Measurements from ENCODE around the gene CRISPLD2.

Gene CRISPLD2

DNA sequence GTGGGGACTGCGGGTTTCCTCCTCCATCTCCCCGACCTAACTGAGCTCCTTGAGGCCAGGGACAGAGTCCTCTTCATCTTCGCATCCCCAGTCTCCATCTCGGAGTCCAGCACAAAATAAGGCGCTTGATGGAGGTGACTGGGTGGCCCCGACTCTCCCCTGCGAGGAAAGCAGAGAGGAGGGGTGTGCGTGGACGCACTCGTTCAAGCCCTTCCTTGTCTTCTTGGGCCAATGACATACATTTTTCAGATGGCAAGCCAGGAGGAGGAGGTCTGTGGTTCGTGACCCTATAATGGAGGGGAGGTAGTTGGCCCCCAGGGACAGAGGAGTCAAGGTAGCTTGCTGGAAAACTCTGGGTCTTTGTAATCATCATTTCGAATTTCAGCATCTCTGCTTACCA lies 17.2 kb downstream of the CRISPLD2 start:
- FAIRE-seq (no peak), DNase-seq (ENCODE audit: insufficient read length, low spot score) (no peak)

DNA sequence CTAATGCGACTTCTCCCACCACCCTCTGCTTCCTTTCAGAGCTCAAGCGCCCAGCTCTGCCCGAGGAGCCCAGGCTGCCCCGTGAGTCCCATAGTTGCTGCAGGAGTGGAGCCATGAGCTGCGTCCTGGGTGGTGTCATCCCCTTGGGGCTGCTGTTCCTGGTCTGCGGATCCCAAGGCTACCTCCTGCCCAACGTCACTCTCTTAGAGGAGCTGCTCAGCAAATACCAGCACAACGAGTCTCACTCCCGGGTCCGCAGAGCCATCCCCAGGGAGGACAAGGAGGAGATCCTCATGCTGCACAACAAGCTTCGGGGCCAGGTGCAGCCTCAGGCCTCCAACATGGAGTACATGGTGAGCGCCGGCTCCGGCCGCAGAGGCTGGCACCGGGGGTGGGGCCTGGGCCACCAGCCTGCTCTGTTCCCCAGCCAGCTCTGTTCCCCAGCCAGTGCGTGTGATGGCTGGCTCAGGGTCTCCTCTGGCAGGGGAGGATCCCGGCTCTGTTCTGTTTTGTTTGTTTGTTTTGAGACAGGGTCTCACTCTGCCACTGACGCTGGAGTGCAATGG lies 18.7 kb downstream of the CRISPLD2 start:
- FAIRE-seq: no peak

DNA sequence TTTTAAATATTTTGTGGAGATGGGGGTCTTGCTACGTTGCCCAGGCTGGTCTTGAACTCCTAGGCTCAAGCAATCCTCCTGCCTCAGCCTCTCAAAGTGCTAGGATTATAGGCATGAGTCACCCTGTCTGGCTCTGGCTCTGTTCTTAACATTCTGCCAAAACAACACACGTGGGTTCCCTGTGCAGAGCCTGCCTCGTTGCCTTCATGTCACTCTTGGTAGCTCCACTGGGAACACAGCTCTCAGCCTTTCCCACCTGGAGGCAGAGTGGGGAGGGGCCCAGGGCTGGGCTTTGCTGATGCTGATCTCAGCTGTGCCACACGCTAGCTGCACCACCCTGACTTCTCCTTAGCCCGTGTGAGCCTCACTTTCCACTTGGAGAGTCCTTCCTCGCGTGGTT lies 19.3 kb downstream of the CRISPLD2 start:
- peak; percentile 13 for FAIRE-seq
- no peak for DNase-seq (ENCODE audit: insufficient read length, low spot score)

More for the DNA sequence above, 18.7 kb downstream of the CRISPLD2 start:
- no peak for DNase-seq (ENCODE audit: insufficient read length, low spot score)

DNA sequence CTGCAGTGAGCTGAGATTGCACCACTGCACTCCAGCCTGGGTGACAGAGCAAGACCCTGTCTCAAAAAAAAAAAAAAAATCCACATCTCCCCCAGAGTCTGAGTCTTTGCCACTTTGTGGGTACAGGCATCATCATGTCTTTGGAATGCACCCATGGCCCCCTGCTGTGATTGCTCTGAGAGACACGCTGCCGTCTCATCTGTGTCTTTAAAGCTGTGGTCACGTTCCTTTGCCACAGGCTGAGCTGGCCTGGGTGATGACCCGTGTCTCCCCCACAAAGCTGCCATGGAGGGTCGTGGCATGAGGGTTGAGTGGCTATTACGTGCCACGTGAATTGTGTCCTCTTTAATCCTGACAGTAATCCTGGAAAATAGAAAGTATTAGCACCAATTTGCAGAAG lies 20.2 kb downstream of the CRISPLD2 start:
- peak; percentile 84 for DNase-seq (ENCODE audit: insufficient read length, low spot score)
- FAIRE-seq: peak; percentile 97

DNA sequence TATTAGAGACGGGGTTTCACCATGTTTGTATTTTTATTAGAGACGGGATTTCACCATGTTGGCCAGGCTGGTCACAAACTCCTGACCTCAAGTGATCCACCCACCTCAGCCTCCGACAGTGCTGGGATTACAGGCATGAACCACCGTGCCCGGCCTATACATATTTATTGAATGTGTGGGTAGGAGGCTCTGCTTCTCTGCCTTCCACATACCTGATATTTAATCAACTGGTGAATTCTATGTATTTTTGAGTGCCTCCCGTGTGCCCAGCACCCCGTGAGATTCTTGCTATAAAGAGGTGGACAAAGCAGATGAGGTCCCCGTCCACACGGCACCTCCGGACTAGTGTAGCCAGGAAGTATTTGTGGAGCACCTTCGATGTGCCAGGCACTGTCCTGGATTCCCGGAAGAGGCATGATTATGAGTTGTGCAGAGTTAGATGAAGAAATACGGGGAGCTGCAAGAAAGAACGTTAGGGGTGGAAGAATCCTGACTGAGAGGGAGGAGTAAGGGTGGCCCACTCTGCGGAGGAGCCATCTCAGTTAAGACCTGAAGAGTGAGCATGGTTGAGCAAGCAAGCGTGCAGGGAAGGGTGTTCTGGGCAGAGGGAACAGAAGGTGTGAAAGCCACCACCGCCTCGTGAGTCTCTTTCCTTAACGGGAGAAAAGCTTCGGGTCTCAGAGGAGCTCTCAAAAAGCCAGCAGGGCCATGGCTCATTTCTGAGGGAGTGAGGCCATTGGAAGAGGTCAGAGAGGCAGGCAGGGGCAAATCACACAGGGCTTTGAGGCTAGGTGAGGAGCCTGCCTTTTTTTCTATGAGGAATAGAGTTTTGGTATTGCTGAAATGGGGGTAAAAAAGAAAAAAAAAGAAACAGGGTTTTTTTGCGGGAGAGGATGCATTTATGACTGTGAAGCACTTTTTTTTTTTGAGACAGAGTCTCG lies 21.2 kb downstream of the CRISPLD2 start:
- DNase-seq (ENCODE audit: insufficient read length, low spot score): no peak
- no peak for FAIRE-seq

DNA sequence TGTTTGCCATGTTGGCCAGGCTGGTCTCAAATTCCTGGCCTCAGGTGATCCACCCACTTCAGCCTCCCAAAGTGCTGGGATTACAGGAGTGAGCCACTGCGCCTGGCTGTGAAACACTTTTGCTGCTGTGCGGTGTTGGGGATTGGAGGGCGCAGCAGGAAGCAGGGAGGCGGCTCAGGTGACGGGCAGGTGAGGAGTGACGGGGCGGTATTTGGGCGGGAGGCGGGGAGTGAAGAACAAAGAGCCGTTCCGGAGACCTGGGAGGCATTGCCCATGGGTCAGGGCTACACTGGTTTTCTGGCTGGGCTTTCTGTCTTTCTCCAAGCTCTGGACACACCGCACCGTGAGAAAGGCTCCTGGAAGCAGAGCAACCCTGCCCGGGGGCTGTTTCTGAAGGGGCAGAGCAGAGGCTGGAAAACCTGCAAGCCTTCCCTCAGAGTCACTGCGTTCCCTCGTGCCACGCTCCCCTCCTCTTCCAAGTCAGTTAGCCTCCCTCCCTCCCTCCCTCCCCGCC lies 22.1 kb downstream of the CRISPLD2 start:
- no peak for FAIRE-seq

DNA sequence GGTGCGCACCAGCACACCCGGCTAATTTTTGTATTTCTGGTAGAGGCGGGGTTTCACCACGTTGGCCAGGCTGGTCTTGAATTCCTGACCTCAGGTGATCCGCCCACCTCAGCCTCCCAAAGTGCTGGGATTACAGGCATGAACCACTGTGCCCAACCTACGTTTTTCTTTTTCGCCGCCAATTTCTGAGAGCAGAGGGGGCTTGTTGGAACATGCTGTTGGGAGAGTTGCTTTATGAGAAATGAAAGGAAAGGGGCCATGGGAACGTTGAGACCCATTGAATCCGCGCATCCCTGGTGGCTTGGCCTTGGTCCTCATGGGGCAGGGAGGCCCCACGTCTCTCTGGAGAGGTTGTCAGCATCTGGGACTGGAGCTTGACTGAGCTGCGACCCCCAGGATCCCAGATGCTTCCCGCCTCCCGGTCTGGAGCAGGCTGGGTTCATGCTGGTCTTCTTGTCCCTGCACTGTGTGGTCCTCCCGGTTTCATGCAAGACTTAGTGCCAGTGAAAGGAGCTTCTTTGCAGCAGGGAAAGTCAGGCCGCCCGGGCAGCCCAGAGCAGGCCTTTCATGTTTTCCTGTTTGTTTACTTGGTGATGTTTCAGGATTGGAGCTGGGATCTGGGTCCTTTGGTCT lies 22.8 kb downstream of the CRISPLD2 start:
- DNase-seq (ENCODE audit: insufficient read length, low spot score) (no peak), FAIRE-seq (no peak)

More for the DNA sequence above, 22.1 kb downstream of the CRISPLD2 start:
- DNase-seq (ENCODE audit: insufficient read length, low spot score): no peak

DNA sequence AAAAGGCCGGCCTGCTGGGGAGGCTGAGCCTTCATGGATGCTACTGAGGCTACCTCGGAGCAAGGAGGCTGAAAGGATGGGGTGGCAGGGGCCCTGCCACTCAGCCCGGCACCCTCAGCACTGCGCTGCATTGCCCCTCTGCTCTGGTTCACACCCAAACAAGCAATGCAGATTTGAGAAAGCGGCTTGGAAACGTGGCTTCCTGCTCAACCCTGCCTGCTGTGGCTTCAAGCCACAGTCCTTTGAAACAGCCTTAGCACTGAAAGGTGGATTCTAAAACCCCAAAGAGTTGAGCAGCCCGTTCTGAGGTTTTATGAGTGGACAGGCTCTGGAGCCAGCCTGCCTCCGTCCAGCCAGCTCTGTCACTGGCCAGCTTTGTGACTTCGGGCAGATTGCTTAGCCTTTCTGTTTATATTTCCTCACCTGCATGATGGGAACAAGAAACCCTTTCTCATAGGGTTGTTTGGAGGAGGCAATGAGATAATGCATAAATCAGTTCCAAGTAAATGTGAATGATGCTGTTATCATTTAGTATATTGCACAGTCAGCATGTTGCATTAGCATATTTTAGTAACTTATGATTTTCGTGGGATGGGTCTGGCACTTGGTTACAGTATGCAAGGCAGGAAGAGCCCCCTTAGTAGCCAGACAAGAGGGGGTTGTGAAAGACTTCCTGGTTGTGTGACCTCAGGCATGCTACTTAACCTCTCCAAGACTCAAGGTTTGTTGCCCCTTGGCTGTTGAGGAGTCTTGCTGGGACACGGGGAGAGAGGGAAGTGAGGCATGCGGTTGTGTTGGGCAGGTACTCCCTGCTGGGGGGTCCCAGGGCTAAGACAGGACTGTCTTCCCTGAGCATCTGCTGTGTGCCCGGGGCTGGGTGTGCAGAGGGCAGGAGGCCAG lies 23.6 kb downstream of the CRISPLD2 start:
- FAIRE-seq: no peak
- DNase-seq (ENCODE audit: insufficient read length, low spot score): no peak

DNA sequence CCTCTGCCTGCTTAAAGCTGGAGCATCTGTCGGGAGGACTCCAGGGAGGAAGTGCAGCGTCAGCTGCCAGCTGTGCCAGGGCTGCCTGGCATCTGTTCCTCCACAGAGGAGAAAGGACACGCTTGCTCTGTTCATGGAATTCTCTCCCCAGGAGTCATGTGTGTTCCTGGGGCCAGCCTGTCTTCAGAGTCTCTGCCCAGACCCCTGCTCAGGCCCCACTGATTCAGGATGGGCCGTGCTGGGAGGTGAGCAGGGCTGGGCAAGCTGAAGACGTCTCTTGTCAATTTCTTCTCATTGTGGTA lies 24.2 kb downstream of the CRISPLD2 start:
- DNase-seq (ENCODE audit: insufficient read length, low spot score) (no peak), FAIRE-seq (no peak)

DNA sequence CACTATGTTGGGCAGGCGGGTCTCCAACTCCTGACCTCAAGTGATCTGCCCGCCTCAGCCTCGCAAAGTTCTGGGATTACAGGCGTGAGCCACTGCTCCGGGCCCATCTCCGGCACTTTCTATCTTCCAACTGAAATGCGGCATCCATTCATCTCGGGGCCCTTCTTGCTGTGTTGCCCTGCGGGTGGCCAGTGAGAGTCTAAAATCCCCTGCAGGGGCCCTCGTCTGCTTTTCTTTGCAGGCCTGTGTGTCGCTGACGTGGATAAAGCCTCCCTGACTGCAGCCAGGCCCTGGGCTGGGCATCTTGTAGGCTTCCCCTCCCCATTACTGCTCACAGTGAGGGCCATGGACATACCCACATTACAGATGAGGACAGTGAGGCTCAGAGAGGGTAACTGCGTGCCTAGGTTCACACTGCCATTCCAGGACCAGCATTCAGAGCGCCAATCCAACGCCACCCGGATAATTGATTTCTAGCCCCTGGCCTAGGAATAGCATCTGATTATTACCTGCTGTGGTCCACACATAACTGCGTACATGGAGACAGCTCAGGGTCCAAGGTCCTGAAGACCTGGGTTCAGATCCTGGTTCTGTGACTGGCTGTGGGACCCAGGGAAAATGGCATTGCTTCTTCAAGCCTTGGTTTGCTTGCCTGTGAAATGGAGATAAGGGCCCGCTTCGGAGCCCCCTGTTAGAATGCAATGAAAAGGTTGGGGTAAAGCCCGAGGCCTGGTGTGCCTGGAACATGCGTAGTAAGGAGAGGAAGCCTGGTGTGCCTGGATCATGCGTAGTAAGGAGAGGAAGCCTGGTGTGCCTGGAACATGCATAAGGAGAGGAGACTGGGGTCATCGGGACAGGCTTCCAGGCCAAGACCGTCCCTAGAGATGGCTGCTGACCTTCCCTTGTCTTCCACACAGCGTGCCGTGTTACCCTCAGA lies 25.0 kb downstream of the CRISPLD2 start:
- no peak for DNase-seq (ENCODE audit: insufficient read length, low spot score)
- no peak for FAIRE-seq

DNA sequence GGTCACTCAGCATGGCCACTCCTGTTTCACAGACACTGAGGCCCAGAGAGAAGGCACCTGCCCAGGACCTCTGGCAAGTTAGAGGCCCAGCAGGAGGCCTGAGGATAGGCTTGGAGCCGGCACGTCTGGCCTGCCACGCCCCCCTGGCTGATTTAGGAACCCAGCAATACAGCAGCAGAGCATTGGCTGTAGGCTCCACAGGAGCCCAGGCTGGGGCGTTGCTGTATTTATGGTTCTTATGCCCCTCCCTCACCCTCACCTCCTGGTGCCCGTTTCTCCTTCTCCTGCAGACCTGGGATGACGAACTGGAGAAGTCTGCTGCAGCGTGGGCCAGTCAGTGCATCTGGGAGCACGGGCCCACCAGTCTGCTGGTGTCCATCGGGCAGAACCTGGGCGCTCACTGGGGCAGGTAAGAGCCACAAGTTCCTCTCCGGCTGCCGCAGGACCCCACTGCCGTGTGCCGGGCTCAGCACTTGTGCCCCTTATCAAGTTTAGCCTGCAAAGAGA lies 25.8 kb downstream of the CRISPLD2 start:
- no peak for DNase-seq (ENCODE audit: insufficient read length, low spot score)

DNA sequence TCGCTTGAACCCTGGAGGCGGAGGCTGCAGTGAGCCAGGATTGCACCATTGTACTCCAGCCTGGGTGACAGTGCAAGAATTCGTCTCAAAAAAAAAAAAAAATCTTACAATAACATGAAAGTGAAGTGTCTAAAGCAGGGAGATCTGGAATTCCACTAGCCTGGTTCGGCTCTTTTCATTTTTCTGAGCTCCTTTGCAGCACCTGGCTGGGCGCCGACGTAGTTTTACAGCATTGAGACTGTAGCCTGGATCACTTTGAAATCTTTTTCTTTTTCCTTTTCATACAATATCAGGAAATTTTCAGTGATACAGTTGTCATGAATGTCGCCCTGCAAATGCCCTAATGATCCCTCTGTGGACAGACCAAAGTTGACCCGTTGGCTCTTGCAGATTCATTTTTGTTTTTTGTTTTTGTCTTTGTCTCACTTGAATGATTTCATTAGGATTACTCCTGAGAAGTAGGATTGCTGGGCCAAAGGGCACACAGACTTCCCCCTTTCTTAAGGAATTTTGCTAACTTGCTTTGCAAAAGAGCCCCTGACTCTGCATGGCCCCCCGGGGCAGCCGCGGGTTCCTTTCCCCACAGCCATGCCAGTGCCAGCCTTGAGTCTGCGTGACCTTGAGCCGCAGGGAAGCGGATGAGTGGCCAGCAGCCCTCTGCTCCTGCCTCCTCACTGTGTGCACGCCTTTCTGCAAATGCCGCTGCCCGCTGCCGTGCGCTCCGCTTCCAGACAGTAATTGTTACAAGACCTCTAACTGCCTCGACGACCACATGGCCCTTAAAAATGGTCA lies 28.0 kb downstream of the CRISPLD2 start:
- FAIRE-seq (no peak), DNase-seq (ENCODE audit: insufficient read length, low spot score) (no peak)

More for the DNA sequence above, 25.8 kb downstream of the CRISPLD2 start:
- no peak for FAIRE-seq

DNA sequence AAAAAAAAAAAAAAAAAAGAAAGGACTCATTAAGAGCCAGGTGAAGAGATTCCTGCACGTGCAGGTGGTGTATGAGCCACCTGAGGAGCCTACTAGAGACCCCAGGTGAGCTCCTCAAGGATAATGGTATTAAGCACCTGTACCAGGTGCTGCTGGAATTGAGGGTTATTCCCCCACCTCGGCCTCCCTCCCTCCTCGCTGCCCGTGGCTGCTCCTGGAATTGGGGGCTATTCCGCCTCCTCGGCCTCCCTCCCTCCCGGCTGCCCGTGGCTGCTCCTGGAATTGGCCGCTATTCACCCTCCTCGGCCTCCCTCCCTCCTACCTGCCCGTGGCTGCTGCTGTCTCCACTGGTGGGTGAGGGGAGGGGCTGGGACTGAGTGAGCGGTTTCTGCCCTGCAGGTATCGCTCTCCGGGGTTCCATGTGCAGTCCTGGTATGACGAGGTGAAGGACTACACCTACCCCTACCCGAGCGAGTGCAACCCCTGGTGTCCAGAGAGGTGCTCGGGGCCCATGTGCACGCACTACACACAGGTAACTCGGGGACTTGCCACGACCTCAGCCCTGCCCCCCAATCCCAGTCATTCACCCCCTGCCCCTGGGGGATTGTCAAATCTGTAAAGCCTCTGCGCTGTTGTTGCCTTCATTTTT lies 29.3 kb downstream of the CRISPLD2 start:
- DNase-seq (ENCODE audit: insufficient read length, low spot score) (no peak), FAIRE-seq (no peak)

DNA sequence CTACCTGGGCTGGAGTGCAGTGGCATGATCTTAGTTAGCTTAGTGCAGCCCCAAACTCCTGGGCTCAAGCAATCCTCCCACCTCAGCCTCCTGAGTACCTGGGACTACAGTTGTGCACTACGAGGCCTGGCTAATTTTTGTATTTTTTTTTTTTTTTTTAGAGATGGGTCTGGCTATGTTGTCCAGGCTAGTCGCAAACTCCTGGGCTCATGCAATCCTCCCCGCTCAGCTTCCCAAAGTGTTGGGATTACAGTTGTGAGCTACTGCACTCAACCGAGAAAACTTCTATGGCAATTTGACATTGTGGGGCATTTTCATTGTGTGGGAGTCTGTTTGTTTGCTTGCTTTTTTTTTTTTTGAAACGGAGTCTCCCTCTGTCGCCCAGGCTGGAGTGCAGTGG lies 30.0 kb downstream of the CRISPLD2 start:
- DNase-seq (ENCODE audit: insufficient read length, low spot score) (no peak), FAIRE-seq (no peak)

DNA sequence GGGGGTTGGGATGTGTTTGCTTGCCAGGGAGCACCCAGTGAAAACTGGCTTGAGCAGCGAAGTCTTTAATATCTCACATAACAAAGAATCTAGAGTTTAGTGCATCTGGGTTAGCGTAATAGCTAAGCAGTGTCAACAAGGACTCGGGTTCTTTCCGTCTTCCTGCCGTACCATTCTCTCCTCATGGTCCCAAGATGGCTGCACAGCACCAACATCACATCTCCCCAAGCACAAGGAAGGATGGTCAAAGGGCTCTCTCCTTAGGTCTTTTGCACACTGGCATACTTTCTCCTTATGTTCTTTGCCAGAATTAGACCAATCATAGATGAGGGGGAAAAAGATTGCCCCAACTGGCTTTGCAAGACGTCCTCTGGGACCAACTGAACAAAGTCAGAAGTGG lies 30.9 kb downstream of the CRISPLD2 start:
- no peak for FAIRE-seq

DNA sequence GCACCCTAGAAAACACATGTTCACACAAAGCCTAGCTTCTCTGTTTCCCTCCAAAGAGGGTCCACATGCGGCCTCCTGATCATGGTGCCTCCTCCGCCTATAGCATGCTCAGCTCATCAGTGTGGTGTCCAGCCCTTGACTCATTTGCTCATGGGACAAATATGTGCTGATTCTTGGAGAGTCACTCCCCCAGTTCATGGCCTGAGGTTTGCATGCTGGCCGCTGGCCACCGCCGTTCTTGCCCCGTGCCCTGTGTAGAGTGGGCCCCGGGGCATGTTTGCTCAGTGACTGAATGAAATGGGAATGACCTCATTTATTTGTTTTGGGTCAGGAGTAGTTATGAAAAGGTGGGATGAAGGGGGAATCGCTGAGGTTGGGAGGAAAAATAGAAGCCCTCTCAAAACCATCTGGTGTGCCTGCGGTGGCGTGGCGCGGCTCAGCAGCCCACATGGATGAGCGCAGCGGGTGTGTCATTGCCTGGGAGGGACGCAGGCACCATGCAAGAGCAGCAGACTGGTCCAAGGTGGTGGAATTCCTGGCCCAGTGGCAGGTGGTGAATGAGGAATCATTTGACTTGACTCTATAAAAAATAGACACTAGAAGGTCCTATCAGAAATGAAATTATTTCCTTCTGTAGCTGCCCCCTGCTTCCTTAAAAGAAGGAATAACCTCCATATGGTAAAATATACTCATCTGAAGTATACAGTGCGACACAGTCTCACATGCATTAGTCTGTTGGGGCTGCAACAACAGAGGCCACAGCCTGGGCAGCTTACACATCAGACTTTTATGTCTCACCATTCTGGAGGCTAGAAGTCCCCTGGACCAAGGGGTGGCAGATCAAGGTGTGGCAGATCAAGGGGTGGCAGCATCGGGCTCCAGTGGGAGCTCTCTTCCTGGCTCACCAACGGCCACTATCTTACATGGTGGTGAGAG lies 31.7 kb downstream of the CRISPLD2 start:
- peak; percentile 97 for FAIRE-seq

More for the DNA sequence above, 30.9 kb downstream of the CRISPLD2 start:
- DNase-seq (ENCODE audit: insufficient read length, low spot score): no peak

DNA sequence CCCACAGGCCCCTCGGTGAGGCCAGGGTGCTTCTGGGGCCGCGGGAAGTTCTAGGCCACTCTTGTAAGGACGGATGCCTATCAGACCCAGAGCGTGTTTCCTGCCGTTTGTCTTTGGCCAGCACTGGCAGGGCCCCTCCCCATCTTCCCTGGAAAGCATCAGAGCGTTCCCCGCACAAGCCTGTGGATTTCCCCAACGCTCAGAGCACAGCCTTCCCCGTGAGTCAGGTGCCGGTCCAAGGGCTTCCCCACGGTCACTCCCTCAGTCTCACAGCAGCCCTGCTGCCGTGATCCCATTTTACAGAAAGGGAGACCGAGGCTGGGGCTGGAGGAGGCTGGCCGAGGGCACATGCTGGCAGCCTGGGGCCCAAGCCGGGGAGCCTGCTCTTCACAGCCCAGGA lies 33.7 kb downstream of the CRISPLD2 start:
- DNase-seq (ENCODE audit: insufficient read length, low spot score): no peak
- FAIRE-seq: no peak

More for the DNA sequence above, 31.7 kb downstream of the CRISPLD2 start:
- DNase-seq (ENCODE audit: insufficient read length, low spot score): peak; percentile 94

Measured in HTR-8/SVneo (cell line).